PC-9 (cell line): Measurements from ENCODE around the gene CTNNB1.

Experiments used
- CTCF ChIP-seq: fragments of 200-600 bp; sonication (generic); conservative IDR thresholded peaks from 2 replicates; pipeline ENCODE4 v1.6.1; 2017; ENCODE audit warnings: mixed run types, antibody characterized with exemption, mild to moderate bottlenecking, moderate library complexity
- EZH2 ChIP-seq: fragments of 200-600 bp; sonication (generic); IDR thresholded peaks from 2 replicates; pipeline ENCODE4 v1.8.0; 2017; ENCODE audit warnings: antibody characterized with exemption, low read depth

- TF ChIP-seq CTCF, result no peak
- TF ChIP-seq EZH2, result no peak
Measured at GRCh38 chr3:41164777-41165176, 34.5 kb upstream of the CTNNB1 start.
